Measurements from ENCODE around the gene DDOST.

GRCh38 chr1:20708891-20709290 is 47.7 kb upstream of the DDOST start:
- TF ChIP-seq, protein P1, sequence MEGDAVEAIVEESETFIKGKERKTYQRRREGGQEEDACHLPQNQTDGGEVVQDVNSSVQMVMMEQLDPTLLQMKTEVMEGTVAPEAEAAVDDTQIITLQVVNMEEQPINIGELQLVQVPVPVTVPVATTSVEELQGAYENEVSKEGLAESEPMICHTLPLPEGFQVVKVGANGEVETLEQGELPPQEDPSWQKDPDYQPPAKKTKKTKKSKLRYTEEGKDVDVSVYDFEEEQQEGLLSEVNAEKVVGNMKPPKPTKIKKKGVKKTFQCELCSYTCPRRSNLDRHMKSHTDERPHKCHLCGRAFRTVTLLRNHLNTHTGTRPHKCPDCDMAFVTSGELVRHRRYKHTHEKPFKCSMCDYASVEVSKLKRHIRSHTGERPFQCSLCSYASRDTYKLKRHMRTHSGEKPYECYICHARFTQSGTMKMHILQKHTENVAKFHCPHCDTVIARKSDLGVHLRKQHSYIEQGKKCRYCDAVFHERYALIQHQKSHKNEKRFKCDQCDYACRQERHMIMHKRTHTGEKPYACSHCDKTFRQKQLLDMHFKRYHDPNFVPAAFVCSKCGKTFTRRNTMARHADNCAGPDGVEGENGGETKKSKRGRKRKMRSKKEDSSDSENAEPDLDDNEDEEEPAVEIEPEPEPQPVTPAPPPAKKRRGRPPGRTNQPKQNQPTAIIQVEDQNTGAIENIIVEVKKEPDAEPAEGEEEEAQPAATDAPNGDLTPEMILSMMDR (IDR thresholded peaks at IDR 0.05) = no peak
- no peak for TF ChIP-seq POLR2A (IDR thresholded peaks at IDR 0.05)
